DND-41 (cell line): ENCODE data around the gene RPUSD1.
"Not testable (repeated sequence)": the region's sequence is repeated elsewhere in the genome, so short reads cannot be mapped to it uniquely, and the experiment has no call there.

Experiments used
- ATAC-seq: fragments of 200-7000 bp; cut with Tn5 transposase; 3 replicates; pipeline ENCODE4 v1.9.1; 2021; ENCODE audit warnings: low read depth; ENCODE audit not compliant: insufficient read depth
- DNase-seq: peaks from one replicate; pipeline ENCODE4 v3.0.0-alpha.2; 2020
- H2AFZ ChIP-seq: 2 replicates; pipeline ENCODE4 v1.6.0; 2012; ENCODE audit warnings: low read depth, low read length
- H3K27ac ChIP-seq: 2 replicates; pipeline ENCODE4 v1.5.1; 2012; ENCODE audit warnings: low read length, inconsistent platforms
- H3K27me3 ChIP-seq: fragments of 200-600 bp; sonication (generic); 2 replicates; pipeline ENCODE4 v1.6.0; 2012; ENCODE audit warnings: low read length, mild to moderate bottlenecking, inconsistent platforms; ENCODE audit not compliant: insufficient read depth, poor library complexity
- H3K36me3 ChIP-seq: 2 replicates; pipeline ENCODE4 v1.5.1; 2012; ENCODE audit warnings: low read length, inconsistent platforms; ENCODE audit not compliant: insufficient read depth
- H3K4me1 ChIP-seq: 2 replicates; pipeline ENCODE4 v1.5.1; 2012; ENCODE audit warnings: mild to moderate bottlenecking, low read length; ENCODE audit not compliant: insufficient read depth
- H3K4me2 ChIP-seq: 2 replicates; pipeline ENCODE4 v1.6.0; 2012; ENCODE audit warnings: mild to moderate bottlenecking, moderate library complexity, low read length, inconsistent platforms; ENCODE audit not compliant: insufficient read depth
- H3K4me3 ChIP-seq, 2 experiments: fragments of 200-600 bp in 1 of 2; shearing (Covaris generic) in 1 of 2; 2 replicates each; pipeline ENCODE4 v1.5.1; 2012 to 2016; ENCODE audit warnings: inconsistent platforms in 2 of 2, low read length in 2 of 2, mild to moderate bottlenecking in 2 of 2, low read depth in 1 of 2, moderate library complexity in 1 of 2
- H3K79me2 ChIP-seq: 2 replicates; pipeline ENCODE4 v1.6.0; 2012; ENCODE audit warnings: low read length, inconsistent platforms; ENCODE audit not compliant: insufficient read depth
- H3K9ac ChIP-seq: 2 replicates; pipeline ENCODE4 v1.6.0; 2012; ENCODE audit warnings: low read depth, mild to moderate bottlenecking, inconsistent platforms, low read length, moderate library complexity
- H3K9me3 ChIP-seq: 2 replicates; pipeline ENCODE4 v1.5.1; 2012; ENCODE audit warnings: low read length, moderate library complexity, mild to moderate bottlenecking, inconsistent platforms; ENCODE audit not compliant: insufficient read depth, severe bottlenecking
- H4K20me1 ChIP-seq: 2 replicates; pipeline ENCODE4 v1.6.0; 2012; ENCODE audit warnings: low read length; ENCODE audit not compliant: insufficient read depth
- CTCF ChIP-seq: IDR thresholded peaks from 2 replicates; pipeline ENCODE4 v1.5.1; 2012; ENCODE audit warnings: borderline replicate concordance, low read length, moderate library complexity, mild to moderate bottlenecking; ENCODE audit not compliant: poor library complexity, severe bottlenecking; ENCODE audit errors: extremely low read depth
- EZH2 ChIP-seq: IDR thresholded peaks from 3 replicates; pipeline ENCODE4 v1.6.1; 2012; ENCODE audit warnings: borderline replicate concordance, low read depth, mild to moderate bottlenecking, moderate library complexity, low read length, inconsistent platforms; ENCODE audit not compliant: severe bottlenecking

RPUSD1 gene

GRCh38 chr16:760065-760464 is 28.1 kb downstream of the RPUSD1 start:
- no peak for TF ChIP-seq EZH2
- Histone ChIP-seq H3K4me3 (no peak overlapping the region), H2AFZ (no peak overlapping the region), H3K36me3 (no peaks in the 10 kb centered on the region), H3K27ac (no peak overlapping the region), H3K27me3 (no peaks in the 10 kb centered on the region), H3K9me3 (no peaks in the 10 kb centered on the region), H3K4me1 (no peaks in the 10 kb centered on the region), H3K79me2 (no peaks in the 10 kb centered on the region), H3K4me2 (no peak overlapping the region), H3K9ac (no peak overlapping the region), H4K20me1 (no peaks in the 10 kb centered on the region; the same call in 1 of the 2 replicates)
- DNase-seq (no peak), ATAC-seq (no peak)

- Histone ChIP-seq H3K27ac (no peak overlapping the region), H4K20me1 (no peaks in the 10 kb centered on the region; the same call in 1 of the 2 replicates), H3K9me3 (no peaks in the 10 kb centered on the region), H3K36me3 (no peaks in the 10 kb centered on the region), H3K4me1 (no peaks in the 10 kb centered on the region), H3K79me2 (no peaks in the 10 kb centered on the region), H3K27me3 (no peaks in the 10 kb centered on the region), H3K4me3 (no peak overlapping the region), H2AFZ (no peak overlapping the region), H3K9ac (no peak overlapping the region), H3K4me2 (no peak overlapping the region)
- TF ChIP-seq EZH2, result no peak
- TF ChIP-seq CTCF, result no peak
- DNase-seq (no peak), ATAC-seq (no peak)
Measured at GRCh38 chr16:759110-759910, 28.9 kb downstream of the RPUSD1 start.

GRCh38 chr16:756428-756827 is 31.8 kb downstream of the RPUSD1 start:
- no peak for TF ChIP-seq EZH2
- TF ChIP-seq CTCF, result no peak
- Histone ChIP-seq H3K36me3 (no peaks in the 10 kb centered on the region), H2AFZ (no peak overlapping the region), H3K27ac (no peak overlapping the region), H3K4me1 (no peaks in the 10 kb centered on the region), H3K9me3 (no peaks in the 10 kb centered on the region), H3K4me2 (no peak overlapping the region), H4K20me1 (no peaks in the 10 kb centered on the region), H3K79me2 (no peaks in the 10 kb centered on the region), H3K4me3 (no peak overlapping the region), H3K27me3 (no peaks in the 10 kb centered on the region), H3K9ac (no peak overlapping the region)
- DNase-seq (no peak), ATAC-seq (no peak)

GRCh38 chr16:754656-755055 is 33.5 kb downstream of the RPUSD1 start:
- ATAC-seq, result no peak
- H3K27me3 ChIP-seq, result no peaks in the 10 kb centered on the region
- H3K27ac ChIP-seq, result no peak overlapping the region
- no peak overlapping the region for H3K4me2 ChIP-seq
- no peaks in the 10 kb centered on the region for H3K36me3 ChIP-seq
- H2AFZ ChIP-seq, result no peak overlapping the region
- no peaks in the 10 kb centered on the region for H3K79me2 ChIP-seq
- no peak for DNase-seq
- no peaks in the 10 kb centered on the region for H3K9me3 ChIP-seq
- H4K20me1 ChIP-seq, result no peaks in the 10 kb centered on the region
- H3K4me3 ChIP-seq, result no peak overlapping the region
- TF ChIP-seq EZH2 (no peak), CTCF (no peak)
- H3K9ac ChIP-seq, result no peak overlapping the region
- H3K4me1 ChIP-seq, result no peaks in the 10 kb centered on the region

- H3K36me3 ChIP-seq, H3K9me3 ChIP-seq, DNase-seq, H3K4me2 ChIP-seq, H2AFZ ChIP-seq, H4K20me1 ChIP-seq, H3K27me3 ChIP-seq, H3K4me1 ChIP-seq, H3K4me3 ChIP-seq, ATAC-seq, H3K79me2 ChIP-seq, H3K27ac ChIP-seq, H3K9ac ChIP-seq: not testable (repeated sequence)
Measured at GRCh38 chr16:754121-754607, 34.0 kb downstream of the RPUSD1 start.
